Gastroesophageal sphincter (tissue), 4 donors: ENCODE results near the gene CFAP74. TPM values are rescaled to one million over a fixed set of nuclear protein-coding genes. Genes with fewer than 3 reads are reported as not detected.

Experiments
- ATAC-seq: fragments of 150-250 bp; one replicate; pipeline ENCODE4 v1.9.1; 2016; ENCODE audit warnings: mild to moderate bottlenecking, moderate library complexity
- H3K27ac ChIP-seq, 4 donors: fragments of 200-600 bp; sonication (generic) in 3 of 4; 1 replicate in 3 of 4; 2 replicates in 1 of 4; pipeline ENCODE4 v1.5.1; 2016 to 2019
- H3K27me3 ChIP-seq: fragments of 200-600 bp; sonication (generic); one replicate; pipeline ENCODE4 v1.5.1; 2019
- H3K36me3 ChIP-seq, 2 donors: fragments of 200-600 bp; sonication (generic); one replicate each; pipeline ENCODE4 v1.5.1; 2019; ENCODE audit warnings: control low read depth in 1 of 2
- H3K4me1 ChIP-seq, 3 donors: fragments of 200-600 bp; sonication (generic); 1 replicate in 2 of 3; 2 replicates in 1 of 3; pipeline ENCODE4 v1.5.1; 2016 to 2019; ENCODE audit warnings: control low read depth in 2 of 3
- H3K4me3 ChIP-seq, 2 donors: fragments of 200-600 bp; sonication (generic); one replicate each; pipeline ENCODE4 v1.5.1; 2019; ENCODE audit warnings: mild to moderate bottlenecking in 1 of 2, moderate library complexity in 1 of 2
- H3K9me3 ChIP-seq, 3 donors: fragments of 200-600 bp; sonication (generic); one replicate each; pipeline ENCODE4 v1.5.1; 2017 to 2019; ENCODE audit warnings: control low read depth in 2 of 3
- CTCF ChIP-seq, 4 experiments: fragments of 200-600 bp in 2 of 4; fragments of 450-650 bp in 2 of 4; sonication (generic) in 1 of 4; IDR thresholded peaks; one replicate each; pipeline ENCODE4 v1.5.1; 2017 to 2019; ENCODE audit warnings: antibody characterized with exemption in 4 of 4, mild to moderate bottlenecking in 2 of 4, moderate library complexity in 2 of 4
- EP300 ChIP-seq: sonication (generic); formaldehyde crosslinking; IDR thresholded peaks from one replicate; pipeline ENCODE4 v1.6.1; 2017; ENCODE audit warnings: antibody characterized with exemption, mild to moderate bottlenecking
- POLR2A ChIP-seq, 2 donors: fragments of 450-650 bp; IDR thresholded peaks; one replicate each; pipeline ENCODE4 v1.6.1; 2017; ENCODE audit warnings: antibody characterized with exemption in 2 of 2, mild to moderate bottlenecking in 2 of 2, moderate library complexity in 1 of 2
- POLR2AphosphoS5 ChIP-seq: sonication (generic); formaldehyde crosslinking; IDR thresholded peaks from one replicate; pipeline ENCODE4 v1.6.1; 2017; ENCODE audit warnings: antibody characterized with exemption
- WGBS, 2 donors: methylation state at CpG; one replicate each; pipeline ENCODE4 v1.1.5; 2018; ENCODE audit warnings: low coverage in 1 of 2; 5-methylcytosine and 5-hydroxymethylcytosine counted together
- total RNA-seq, 4 donors: library from RNA; depleted of rRNA; stranded (reverse); fragments of >200 nt; gene quantifications; one replicate each; pipeline ENCODE4 v1.1.0, GENCODE V29; 2016

The CFAP74 gene
- total RNA-seq, 4 donors from 2014 or later = 0.12 TPM; not detected in 3

- WGBS, 2 donors = 23 to 61% methylated on average over 4 to 18 of the region's 29 CpGs
- no peak overlapping the region for H3K4me3 ChIP-seq
- no peak overlapping the region for H3K27ac ChIP-seq
- no peak for ATAC-seq
- H3K36me3 ChIP-seq = no peaks in the 10 kb centered on the region
- H3K27me3 ChIP-seq = peaks cover 81% of the 10 kb centered on the region
- H3K4me1 ChIP-seq = peaks cover 0 to 7% (median 0%) of the 10 kb centered on the region in 3 donors
- TF ChIP-seq EP300 (no peak), CTCF (IDR thresholded peaks at IDR 0.05) (no peak), POLR2A (IDR thresholded peaks at IDR 0.05) (no peak), POLR2AphosphoS5 (no peak)
- H3K9me3 ChIP-seq = no peaks in the 10 kb centered on the region
Measured at GRCh38 chr1:1988061-1988945, 15.3 kb downstream of the CFAP74 start.

DNA sequence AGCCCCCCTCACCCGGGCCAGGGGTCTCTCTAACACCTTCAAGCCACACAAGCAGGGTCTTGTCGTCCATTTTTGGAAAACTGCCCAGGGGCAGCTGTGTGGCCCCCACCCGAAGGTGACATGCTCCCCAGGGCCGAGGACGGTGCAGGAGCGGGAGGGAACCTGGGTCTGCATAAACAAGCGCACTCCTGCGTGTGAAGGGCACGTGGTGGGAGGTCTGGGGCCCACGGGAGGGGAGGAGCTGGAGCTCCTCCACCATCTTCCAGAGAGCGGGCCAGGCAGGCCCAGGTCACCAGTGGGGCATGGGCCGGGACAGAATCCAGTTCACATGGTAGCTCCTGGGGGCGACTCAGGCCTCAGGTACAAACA lies 16.5 kb downstream of the CFAP74 start:
- no peaks in the 10 kb centered on the region for H3K9me3 ChIP-seq
- TF ChIP-seq POLR2A (IDR thresholded peaks at IDR 0.05) = no peak
- no peak for TF ChIP-seq POLR2AphosphoS5
- no peak for TF ChIP-seq EP300
- TF ChIP-seq CTCF (IDR thresholded peaks at IDR 0.05) = no peak
- H3K4me1 ChIP-seq = peaks cover 0 to 7% (median 0%) of the 10 kb centered on the region in 3 donors
- H3K4me3 ChIP-seq = no peak overlapping the region
- H3K27me3 ChIP-seq = peaks cover 75% of the 10 kb centered on the region
- H3K36me3 ChIP-seq = no peaks in the 10 kb centered on the region
- ATAC-seq = no peak
- no peak overlapping the region for H3K27ac ChIP-seq
- WGBS, 2 donors = 84% methylated on average over 6 of the region's 13 CpGs; no CpG with 5 or more reads in 1 of the 2 donors

- Histone ChIP-seq H3K27me3 (peaks cover 72% of the 10 kb centered on the region), H3K9me3 (no peaks in the 10 kb centered on the region), H3K36me3 (no peaks in the 10 kb centered on the region), H3K27ac (no peak overlapping the region), H3K4me3 (no peak overlapping the region), H3K4me1 (peaks cover 0 to 7% (median 0%) of the 10 kb centered on the region in 3 donors)
- no peak for ATAC-seq
- TF ChIP-seq POLR2AphosphoS5 (no peak), CTCF (IDR thresholded peaks at IDR 0.05) (no peak), POLR2A (IDR thresholded peaks at IDR 0.05) (no peak), EP300 (no peak)
- WGBS, 2 donors = 40% methylated on average over 1 of the region's 24 CpGs; no CpG with 5 or more reads in 1 of the 2 donors
Measured at GRCh38 chr1:1986451-1987141, 17.0 kb downstream of the CFAP74 start.

DNA sequence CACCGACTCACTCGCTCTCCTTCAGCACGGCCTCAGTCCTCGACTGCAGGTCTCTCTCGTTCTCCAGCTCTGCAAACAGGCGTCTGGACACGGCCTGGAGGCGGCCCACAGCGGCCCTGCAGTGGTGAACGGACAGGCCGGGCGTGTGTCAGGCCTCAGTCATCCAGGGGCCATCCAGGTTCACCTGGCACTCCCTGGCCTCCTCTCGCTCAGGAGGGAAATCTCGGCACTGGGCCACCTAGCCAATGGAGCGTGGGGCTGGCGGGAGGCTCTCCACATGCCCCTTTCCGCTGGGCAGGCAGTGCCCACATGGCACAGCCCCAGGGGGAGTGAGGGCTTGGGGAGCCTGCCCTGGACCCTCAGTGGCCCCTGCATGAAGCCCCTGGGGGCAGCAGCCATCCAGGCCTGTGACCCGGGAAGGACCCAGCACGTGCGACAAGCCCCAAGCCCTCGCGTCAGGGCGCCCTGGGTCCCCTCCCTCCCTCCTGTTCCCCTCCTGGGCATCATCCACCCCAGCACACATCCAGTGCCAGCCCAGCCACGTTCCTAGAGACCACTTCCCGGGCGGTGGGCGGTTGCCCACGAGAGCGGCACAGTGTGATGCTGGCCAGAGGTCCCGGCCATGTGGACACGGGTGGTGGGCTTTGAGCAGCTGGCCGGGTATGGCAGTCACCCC lies 18.1 kb downstream of the CFAP74 start:
- H3K9me3 ChIP-seq = no peaks in the 10 kb centered on the region
- no peak overlapping the region for H3K27ac ChIP-seq
- H3K27me3 ChIP-seq = peaks cover 76% of the 10 kb centered on the region
- H3K4me3 ChIP-seq = no peak overlapping the region
- ATAC-seq = no peak
- peaks cover 0 to under 1% (median 0%) of the 10 kb centered on the region in 3 donors for H3K4me1 ChIP-seq
- TF ChIP-seq POLR2A (IDR thresholded peaks at IDR 0.05) = no peak
- no peak for TF ChIP-seq EP300
- TF ChIP-seq POLR2AphosphoS5 = no peak
- 20 to 56% methylated on average over 1 to 3 of the region's 32 CpGs for WGBS, 2 donors
- H3K36me3 ChIP-seq = no peaks in the 10 kb centered on the region

DNA sequence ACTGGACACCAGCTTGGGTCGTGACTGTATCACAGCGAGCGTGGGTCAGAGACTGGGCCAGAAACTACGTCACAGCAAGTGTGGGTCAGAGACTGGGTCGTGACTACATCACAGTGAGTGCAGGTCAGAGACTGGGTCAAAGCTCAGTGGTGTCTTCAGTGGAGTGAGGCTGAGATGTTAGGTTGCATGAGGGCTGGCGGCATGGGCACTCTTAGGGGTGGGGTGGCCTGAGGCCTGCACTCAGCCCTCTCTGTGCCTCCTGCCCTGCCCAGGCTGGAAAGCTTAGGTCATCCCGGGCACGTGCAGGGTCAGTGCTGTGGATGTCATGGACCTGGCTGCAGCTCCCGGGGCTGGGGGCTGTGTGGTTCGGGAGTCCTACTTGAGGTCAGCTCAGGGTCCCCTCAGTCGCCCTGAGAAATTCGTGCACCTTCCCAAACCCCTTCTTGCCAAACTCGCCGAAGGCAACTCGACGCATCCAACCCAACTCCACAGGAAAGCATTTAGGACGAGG lies 19.0 kb downstream of the CFAP74 start:
- WGBS, 2 donors = 76% methylated on average over 7 of the region's 17 CpGs; no CpG with 5 or more reads in 1 of the 2 donors
- no peak overlapping the region for H3K4me3 ChIP-seq
- ATAC-seq = no peak
- H3K36me3 ChIP-seq = no peaks in the 10 kb centered on the region
- H3K9me3 ChIP-seq = no peaks in the 10 kb centered on the region
- no peak overlapping the region for H3K27ac ChIP-seq
- TF ChIP-seq POLR2A (IDR thresholded peaks at IDR 0.05) (no peak), POLR2AphosphoS5 (no peak), CTCF (IDR thresholded peaks at IDR 0.05) (no peak), EP300 (no peak)
- peaks cover 71% of the 10 kb centered on the region for H3K27me3 ChIP-seq
- no peaks in the 10 kb centered on the region for H3K4me1 ChIP-seq
